GM19099 (cell line): Measurements from ENCODE around the gene PRXL2B.

Source experiments
- POLR2A ChIP-seq: IDR thresholded peaks from 3 replicates; pipeline ENCODE4 v1.6.1; 2011; ENCODE audit warnings: low read depth; ENCODE audit not compliant: insufficient read length; ENCODE audit errors: extremely low read depth

The PRXL2B gene

GRCh38 chr1:2630498-2631135, 44.0 kb downstream of the PRXL2B start:
- no peak for TF ChIP-seq POLR2A

- no peak for TF ChIP-seq POLR2A
Observed at GRCh38 chr1:2631136-2632050, 44.8 kb downstream of the PRXL2B start.

- no peak for TF ChIP-seq POLR2A
Observed at GRCh38 chr1:2632051-2632430, 45.5 kb downstream of the PRXL2B start.

GRCh38 chr1:2632561-2633361, 46.2 kb downstream of the PRXL2B start, which contains the start of gene MMEL1:
Gene MMEL1 (minus strand): TSS chr1:2633016. CDS start chr1:2629484, 3,532 bp downstream.
- no peak for TF ChIP-seq POLR2A

- TF ChIP-seq POLR2A = no peak
Observed at GRCh38 chr1:2633366-2633935, 46.9 kb downstream of the PRXL2B start.

GRCh38 chr1:2633936-2634491, 47.4 kb downstream of the PRXL2B start:
- no peak for TF ChIP-seq POLR2A

- TF ChIP-seq POLR2A = no peak
Observed at GRCh38 chr1:2635361-2636010, 48.9 kb downstream of the PRXL2B start.

GRCh38 chr1:2636733-2637132, 50.2 kb downstream of the PRXL2B start:
- TF ChIP-seq POLR2A = no peak

- TF ChIP-seq POLR2A = no peak
Observed at GRCh38 chr1:2637442-2638145, 51.0 kb downstream of the PRXL2B start.

GRCh38 chr1:2638466-2639115, 52.0 kb downstream of the PRXL2B start:
- no peak for TF ChIP-seq POLR2A

- TF ChIP-seq POLR2A = no peak
Observed at GRCh38 chr1:2639203-2639602, 52.6 kb downstream of the PRXL2B start.

- TF ChIP-seq POLR2A = no peak
Observed at GRCh38 chr1:2639607-2640521, 53.3 kb downstream of the PRXL2B start.
